ENCODE data around the gene IFNA6. TPM values are rescaled to one million over a fixed set of nuclear protein-coding genes. Genes with fewer than 3 reads are reported as not detected.

IFNA6 gene
- total and polyA plus RNA-seq, 2 experiments from 2014 or later, result not detected

GRCh38 chr9:21334701-21335632 is 15.7 kb downstream of the IFNA6 start, which contains the start of gene KLHL9 (continued):
- TF ChIP-seq CTCF (conservative IDR thresholded peaks at IDR 0.05; ENCODE audit: low read depth in 2 of 2) (no peak), JUNB (IDR thresholded peaks at IDR 0.05; ENCODE audit: unreplicated experiment) (no peak), POLR2AphosphoS5 (IDR thresholded peaks at IDR 0.05; ENCODE audit: low read depth) (peak; percentile 87), ZNF331 (CRISPR knock-in tag; IDR thresholded peaks at IDR 0.05; ENCODE audit: low read depth) (no peak)

GRCh38 chr9:21333226-21333625 is 17.5 kb downstream of the IFNA6 start:
- Mint-ChIP-seq H3K9me3 (no peaks in the 10 kb centered on the region), H3K27me3 (ENCODE audit: insufficient read depth, low read depth, poor library complexity) (peaks cover 4% of the 10 kb centered on the region), H3K4me3 (peak overlapping the region; percentile 87), H3K36me3 (ENCODE audit: low read depth) (peaks cover 12% of the 10 kb centered on the region; the same call in 2 of the 3 replicates), H3K4me1 (peaks cover 29% of the 10 kb centered on the region), H3K27ac (no peak overlapping the region)
- ATAC-seq (no peak), DNase-seq (ENCODE audit: low spot score) (no peak)
- H2AFZ ChIP-seq, result no peak overlapping the region
- no peaks in the 10 kb centered on the region for H3K9me2 ChIP-seq (ENCODE audit: insufficient read depth)
- H4K20me1 ChIP-seq (replicated peaks; ENCODE audit: insufficient read depth), result peaks cover 15% of the 10 kb centered on the region
- H3K4me2 ChIP-seq, result peak overlapping the region; percentile 93
- peak overlapping the region; percentile 79 for H3K4me3 ChIP-seq
- H3K79me2 ChIP-seq (replicated peaks; ENCODE audit: insufficient read depth), result peaks cover 53% of the 10 kb centered on the region
- no peak overlapping the region for H3K27ac ChIP-seq (ENCODE audit: low read depth)
- no peaks in the 10 kb centered on the region for H3F3A ChIP-seq (replicated peaks; ENCODE audit: low read depth)
- no peaks in the 10 kb centered on the region for H3K36me3 ChIP-seq (ENCODE audit: insufficient read depth)
- peaks cover 14% of the 10 kb centered on the region for H3K4me1 ChIP-seq (ENCODE audit: insufficient read depth)
- H3K27me3 ChIP-seq (ENCODE audit: insufficient read depth), result no peaks in the 10 kb centered on the region
- TF ChIP-seq CREB1 (CRISPR knock-in tag; IDR thresholded peaks at IDR 0.05; ENCODE audit: low read depth) (no peak), JUNB (IDR thresholded peaks at IDR 0.05; ENCODE audit: unreplicated experiment) (no peak), NANOG (IDR thresholded peaks at IDR 0.05; ENCODE audit: borderline replicate concordance) (no peak), ZNF331 (CRISPR knock-in tag; IDR thresholded peaks at IDR 0.05; ENCODE audit: low read depth) (no peak), ZNF462 (CRISPR knock-in tag; IDR thresholded peaks at IDR 0.05) (no peak), CTCF (conservative IDR thresholded peaks at IDR 0.05; ENCODE audit: low read depth in 2 of 2) (no peak), POLR2AphosphoS5 (IDR thresholded peaks at IDR 0.05; ENCODE audit: low read depth) (no peak)
- TF ChIP-seq, protein P1, sequence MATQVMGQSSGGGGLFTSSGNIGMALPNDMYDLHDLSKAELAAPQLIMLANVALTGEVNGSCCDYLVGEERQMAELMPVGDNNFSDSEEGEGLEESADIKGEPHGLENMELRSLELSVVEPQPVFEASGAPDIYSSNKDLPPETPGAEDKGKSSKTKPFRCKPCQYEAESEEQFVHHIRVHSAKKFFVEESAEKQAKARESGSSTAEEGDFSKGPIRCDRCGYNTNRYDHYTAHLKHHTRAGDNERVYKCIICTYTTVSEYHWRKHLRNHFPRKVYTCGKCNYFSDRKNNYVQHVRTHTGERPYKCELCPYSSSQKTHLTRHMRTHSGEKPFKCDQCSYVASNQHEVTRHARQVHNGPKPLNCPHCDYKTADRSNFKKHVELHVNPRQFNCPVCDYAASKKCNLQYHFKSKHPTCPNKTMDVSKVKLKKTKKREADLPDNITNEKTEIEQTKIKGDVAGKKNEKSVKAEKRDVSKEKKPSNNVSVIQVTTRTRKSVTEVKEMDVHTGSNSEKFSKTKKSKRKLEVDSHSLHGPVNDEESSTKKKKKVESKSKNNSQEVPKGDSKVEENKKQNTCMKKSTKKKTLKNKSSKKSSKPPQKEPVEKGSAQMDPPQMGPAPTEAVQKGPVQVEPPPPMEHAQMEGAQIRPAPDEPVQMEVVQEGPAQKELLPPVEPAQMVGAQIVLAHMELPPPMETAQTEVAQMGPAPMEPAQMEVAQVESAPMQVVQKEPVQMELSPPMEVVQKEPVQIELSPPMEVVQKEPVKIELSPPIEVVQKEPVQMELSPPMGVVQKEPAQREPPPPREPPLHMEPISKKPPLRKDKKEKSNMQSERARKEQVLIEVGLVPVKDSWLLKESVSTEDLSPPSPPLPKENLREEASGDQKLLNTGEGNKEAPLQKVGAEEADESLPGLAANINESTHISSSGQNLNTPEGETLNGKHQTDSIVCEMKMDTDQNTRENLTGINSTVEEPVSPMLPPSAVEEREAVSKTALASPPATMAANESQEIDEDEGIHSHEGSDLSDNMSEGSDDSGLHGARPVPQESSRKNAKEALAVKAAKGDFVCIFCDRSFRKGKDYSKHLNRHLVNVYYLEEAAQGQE (IDR thresholded peaks at IDR 0.05; ENCODE audit: unreplicated experiment), result no peak

All from GM23338 (cell line).